UCSD-AML1 (cell line): ENCODE data around the gene TRPT1.
"Not testable (repeated sequence)": the region's sequence is repeated elsewhere in the genome, so short reads cannot be mapped to it uniquely, and the experiment has no call there.

Experiments
- DNase-seq: peaks from one replicate; lab custom pipeline; 2025; ENCODE audit not compliant: unreplicated experiment; lab: John Stamatoyannopoulos, UW

Gene TRPT1

DNA sequence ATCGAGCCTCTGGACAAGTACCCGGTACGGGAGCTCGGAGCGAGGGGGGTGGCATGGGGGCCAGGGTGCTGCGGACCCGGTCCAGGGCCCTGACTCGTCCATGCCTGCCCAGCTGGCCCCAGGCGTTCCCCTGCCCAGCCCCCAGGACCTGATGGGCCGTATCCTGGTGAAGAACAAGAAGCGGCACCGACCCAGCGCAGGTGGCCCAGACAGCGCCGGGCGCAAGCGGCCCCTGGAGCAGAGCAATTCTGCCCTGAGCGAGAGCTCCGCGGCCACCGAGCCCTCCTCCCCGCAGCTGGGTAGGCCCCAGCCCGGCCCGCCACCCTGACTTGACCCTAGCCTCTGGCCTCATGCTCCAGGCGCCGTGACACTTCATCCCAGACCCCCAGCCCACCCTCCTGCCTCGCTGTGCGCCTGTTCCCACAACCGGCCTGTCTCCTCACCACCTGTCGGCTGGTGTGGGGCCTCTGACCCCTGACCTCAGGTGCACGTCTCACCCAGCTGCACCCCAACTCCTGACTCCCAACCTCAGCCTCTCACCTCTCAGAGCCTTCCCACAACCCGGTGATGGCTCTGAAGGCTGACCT, 33.1 kb upstream of the TRPT1 start:
- DNase-seq, result no peak

- DNase-seq, result no peak
Measured at GRCh38 chr11:64258356-64258755, 32.4 kb upstream of the TRPT1 start.

GRCh38 chr11:64256300-64256699, 30.3 kb upstream of the TRPT1 start:
- no peak for DNase-seq

GRCh38 chr11:64255135-64256128, 29.4 kb upstream of the TRPT1 start:
- no peak for DNase-seq

- DNase-seq, result no peak
Measured at GRCh38 chr11:64254326-64254725, 28.3 kb upstream of the TRPT1 start.

DNA sequence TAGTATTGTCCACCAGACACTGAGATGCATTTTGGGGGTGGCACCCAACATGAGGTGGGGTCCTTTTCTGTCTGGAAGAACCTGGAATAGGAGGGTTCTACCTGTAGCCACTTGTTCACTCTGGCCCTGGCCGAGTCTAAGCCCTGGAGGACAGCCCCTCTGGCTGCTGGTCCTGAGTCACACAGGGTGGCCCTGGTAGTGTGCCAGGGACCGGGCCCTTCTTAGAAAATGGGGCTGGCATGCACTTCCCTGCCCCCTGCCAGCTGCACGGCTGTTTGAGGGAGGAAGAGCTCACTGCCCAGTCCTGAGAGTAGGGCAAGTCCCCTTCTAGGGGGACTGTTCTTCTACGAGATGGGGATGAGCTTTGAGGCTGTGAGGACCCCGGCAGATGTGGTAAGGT, 27.5 kb upstream of the TRPT1 start:
- no peak for DNase-seq

- no peak for DNase-seq
Measured at GRCh38 chr11:64253043-64253442, 27.1 kb upstream of the TRPT1 start.

GRCh38 chr11:64252003-64252872, 26.3 kb upstream of the TRPT1 start:
- peak; percentile 51 for DNase-seq

- no peak for DNase-seq
Measured at GRCh38 chr11:64251753-64252002, 25.7 kb upstream of the TRPT1 start.

DNA sequence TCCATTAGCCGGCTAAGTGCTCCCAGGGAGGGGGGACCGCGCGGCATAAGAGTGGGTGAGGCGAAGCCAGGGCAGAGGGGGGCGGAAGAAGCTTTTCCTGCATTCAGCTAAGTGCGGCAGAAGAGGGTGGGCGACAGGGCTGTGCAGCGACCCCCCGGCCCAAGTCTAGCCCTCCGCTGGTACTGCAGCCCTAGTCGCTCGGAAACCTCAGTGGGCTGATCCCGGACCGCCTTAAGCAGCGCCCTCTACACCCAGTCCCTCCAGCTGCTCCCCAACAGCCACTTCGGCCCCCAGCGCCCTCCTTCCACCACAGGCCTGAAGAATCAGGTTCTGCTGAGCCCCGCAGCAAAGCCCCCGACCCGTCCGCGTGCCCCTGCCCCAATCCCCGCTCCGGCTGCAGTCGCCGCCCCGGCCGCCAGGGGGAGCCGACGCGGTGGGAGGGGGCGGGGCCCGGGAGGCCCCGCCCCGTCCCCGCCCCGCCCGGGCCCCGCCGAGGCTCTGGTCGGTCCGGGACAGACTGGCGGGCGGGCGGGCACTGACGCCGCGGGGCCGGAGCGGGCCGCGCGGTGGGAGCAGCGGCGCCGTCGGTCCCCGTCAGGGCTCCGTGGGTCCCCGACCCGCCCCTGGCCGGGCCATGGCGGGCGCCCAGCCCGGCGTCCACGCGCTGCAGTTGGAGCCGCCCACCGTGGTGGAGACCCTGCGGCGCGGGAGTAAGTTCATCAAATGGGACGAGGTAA, 25.2 kb upstream of the TRPT1 start, which contains the start of gene PLCB3:
Gene PLCB3 (plus strand): TSS at position 515 of the 737 bp plus-strand sequence. CDS start 120 bp downstream, at position 635.
- peak; percentile 76 for DNase-seq

DNA sequence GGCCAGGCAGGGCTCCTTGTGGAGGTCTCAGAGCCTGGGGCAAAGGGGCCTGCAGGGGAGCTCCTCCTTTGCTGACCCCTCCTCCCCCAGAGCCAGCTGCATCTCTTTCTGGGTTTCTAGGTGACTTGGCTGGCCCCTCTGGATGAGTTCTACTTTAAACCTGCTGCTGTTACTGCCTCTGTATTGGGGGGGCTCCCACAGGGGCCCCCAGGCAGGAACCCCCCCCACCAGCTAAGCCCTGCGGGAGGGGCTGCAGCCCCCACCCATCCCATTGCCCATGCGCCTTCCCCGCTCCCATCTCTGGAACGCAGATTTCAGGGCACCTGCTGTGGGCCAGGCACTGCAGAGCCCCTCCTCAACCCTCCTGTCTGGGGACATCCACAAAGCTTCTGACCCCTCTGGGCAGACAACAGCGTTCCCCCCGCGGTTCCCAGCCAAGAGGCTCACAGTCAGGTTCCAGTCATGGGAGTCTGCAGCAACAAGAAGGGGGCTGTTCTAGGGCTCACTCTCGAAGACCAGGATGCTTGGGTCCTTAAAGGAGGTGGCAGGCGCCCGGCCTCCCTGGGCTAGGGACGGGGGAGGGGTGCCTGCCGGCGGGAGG, 24.5 kb upstream of the TRPT1 start:
- DNase-seq, result no peak

DNA sequence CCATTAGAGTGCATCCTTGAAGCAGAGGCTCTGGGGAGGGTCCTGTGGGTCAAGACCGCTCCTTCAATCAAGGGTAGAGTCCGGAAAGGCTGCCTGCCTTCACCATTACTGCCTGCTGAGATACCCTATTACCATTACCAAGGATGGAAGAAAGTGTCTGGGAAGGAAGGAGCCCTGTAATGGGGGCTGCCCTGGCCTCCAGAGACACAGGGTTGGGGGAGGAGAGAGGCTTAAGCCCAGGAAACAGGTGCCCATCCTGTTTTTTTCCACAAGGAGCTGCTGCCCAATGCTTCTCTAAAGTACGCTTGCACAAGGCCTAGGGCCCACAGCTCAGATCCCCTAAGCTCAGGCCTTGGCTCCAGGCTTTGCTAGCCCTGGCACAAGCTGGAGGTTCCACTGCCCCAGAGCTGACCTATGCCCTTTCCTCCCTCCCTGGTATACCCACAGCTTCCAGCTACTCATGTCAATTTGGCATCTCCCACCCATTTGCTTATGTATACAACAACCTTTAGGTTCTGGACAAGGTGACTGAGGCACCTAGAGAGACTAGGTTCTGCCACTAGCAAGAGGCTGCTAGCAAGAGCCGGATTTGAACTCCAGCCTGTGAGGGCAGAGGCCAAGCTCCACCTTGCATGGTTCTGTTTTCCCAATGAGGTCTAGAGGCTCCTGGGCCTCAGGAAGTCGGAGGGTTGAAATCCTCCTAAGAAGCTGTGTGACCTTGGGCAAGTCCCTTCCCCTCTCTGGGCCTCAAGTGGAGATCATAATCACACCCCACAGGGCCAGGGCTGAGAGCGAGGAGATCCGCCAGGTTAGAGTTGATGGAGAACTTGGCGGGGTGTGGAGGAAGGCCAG, 23.8 kb upstream of the TRPT1 start:
- DNase-seq, result peak; percentile 43

- DNase-seq, result no peak
Measured at GRCh38 chr11:64249038-64249437, 23.1 kb upstream of the TRPT1 start.

DNA sequence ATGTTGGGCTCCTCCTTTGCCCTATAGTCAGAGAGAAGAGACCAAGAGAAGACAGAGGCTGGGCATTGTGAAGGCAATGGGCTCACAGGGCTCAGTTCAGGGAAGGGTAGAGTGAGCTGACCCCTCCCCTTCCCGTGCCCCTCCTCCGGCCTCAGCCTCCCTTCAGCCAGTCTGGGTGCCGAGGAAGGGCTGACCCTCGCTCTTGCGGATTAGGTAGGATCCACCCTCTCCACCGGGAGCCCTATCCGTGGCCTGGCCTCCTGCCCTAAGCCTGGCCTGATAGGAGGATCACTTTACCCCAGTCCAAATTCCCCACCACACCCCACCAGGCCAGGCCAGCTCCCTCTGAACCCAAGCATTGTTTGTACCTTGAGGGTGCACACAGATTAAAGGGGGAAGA, 22.6 kb upstream of the TRPT1 start:
- DNase-seq, result no peak

GRCh38 chr11:64247729-64248531, 21.9 kb upstream of the TRPT1 start:
- no peak for DNase-seq

GRCh38 chr11:64246871-64247728, 21.1 kb upstream of the TRPT1 start, which contains the start of gene PPP1R14B:
PPP1R14B (minus strand) TSS chr11:64246943; CDS start chr11:64246673, 270 bp downstream.
- peak; percentile 88 for DNase-seq

GRCh38 chr11:64246621-64246870, 20.6 kb upstream of the TRPT1 start:
- not testable (repeated sequence) for DNase-seq
